GM21723 (cell line): ENCODE results near the gene TMA16.
"Not testable (repeated sequence)": the region's sequence is repeated elsewhere in the genome, so short reads cannot be mapped to it uniquely, and the experiment has no call there.

Experiments
- ATAC-seq: cut with Tn5 transposase; IDR thresholded peaks from one replicate; pipeline ENCODE4 v1.9.1; 2021; ENCODE audit warnings: mild to moderate bottlenecking, moderate library complexity; ENCODE audit not compliant: unreplicated experiment

Gene TMA16

GRCh38 chr4:163494360-163495241, at the start of gene TMA16:
TMA16 (plus strand) TSS chr4:163494690; CDS start chr4:163494802, 112 bp downstream.
- ATAC-seq = peak; percentile 77

DNA sequence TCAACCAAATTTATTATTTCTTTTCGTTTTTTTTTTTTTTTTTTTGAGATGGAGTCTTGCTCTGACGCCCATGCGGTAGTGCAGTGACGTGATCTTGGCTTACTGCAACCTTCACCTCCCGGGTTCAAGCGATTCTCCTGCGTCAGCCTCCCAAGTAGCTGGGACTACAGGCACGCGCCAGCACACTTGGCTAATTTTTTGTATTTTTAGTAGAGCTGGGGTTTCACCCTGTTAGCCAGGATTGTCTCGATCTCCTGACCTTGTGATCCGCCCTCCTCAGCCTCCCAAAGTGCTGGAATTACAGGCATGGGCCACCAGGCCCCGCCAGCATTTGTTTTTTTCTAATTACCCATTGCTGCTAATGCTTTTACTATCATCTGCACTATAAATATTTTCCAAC, 47.5 kb upstream of the TMA16 start:
- ATAC-seq = not testable (repeated sequence)

DNA sequence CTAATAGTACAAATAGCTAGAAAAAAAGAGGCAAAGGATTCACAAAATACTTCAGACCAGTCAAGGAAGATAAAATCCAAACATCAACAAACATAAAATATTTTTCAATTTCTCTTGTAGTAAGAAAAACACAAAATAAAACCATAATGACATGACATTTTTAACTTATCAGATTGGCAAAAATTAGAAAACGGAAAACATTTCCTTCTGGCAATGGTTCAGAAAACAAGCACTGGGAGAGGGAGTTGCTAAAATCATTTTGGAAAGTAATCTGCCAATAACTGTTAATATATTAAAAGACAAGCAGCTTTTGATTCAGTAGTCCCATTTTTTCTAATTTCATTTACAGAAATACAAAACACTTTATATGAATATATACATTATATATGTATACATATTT, 47.0 kb upstream of the TMA16 start:
- ATAC-seq = no peak

- no peak for ATAC-seq
Observed at GRCh38 chr4:163448540-163449203, 45.8 kb upstream of the TMA16 start.

GRCh38 chr4:163462556-163462955, 31.9 kb upstream of the TMA16 start:
- no peak for ATAC-seq

GRCh38 chr4:163467082-163467770, 27.3 kb upstream of the TMA16 start:
- no peak for ATAC-seq

DNA sequence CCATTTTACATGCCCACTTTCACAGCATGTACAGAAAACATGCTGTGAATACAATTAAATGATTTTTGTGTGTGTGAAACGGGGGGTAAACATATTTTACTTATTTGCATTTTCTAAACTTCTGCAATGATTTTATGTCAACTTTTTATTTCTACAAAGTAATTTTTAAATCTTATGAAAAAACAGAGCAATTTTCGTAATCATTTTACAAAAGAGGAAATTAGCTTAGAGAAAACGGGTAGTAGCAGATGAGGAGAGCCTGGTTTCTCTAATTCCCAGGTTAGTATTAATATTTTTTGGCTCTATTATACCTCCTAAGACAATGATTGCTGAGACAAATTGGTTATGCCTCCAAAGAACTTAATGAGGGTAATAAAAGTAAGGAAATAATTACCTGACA, 24.1 kb upstream of the TMA16 start:
- ATAC-seq = no peak

GRCh38 chr4:163473130-163473529, 21.4 kb upstream of the TMA16 start:
- ATAC-seq = no peak

DNA sequence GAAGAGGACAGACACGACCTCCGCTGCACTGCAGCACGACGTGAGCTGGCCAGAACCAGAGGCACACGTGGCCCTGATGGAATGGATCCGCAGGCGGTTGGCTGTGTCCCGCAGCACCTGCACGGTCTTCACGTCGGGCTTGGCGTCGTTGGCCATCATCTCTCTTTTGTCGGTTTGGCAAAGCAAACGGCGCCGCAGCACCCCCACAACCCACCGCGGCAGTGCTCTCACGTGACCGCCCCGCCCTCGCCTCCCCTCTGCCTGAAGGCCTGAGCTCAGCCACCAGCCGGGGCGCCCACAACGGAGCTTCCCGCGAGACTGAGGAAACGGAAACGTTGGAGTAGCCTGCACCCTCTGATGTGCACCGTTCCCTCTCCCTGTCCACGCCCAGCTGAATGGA, 20.9 kb upstream of the TMA16 start, which contains the start of gene TKTL2:
TKTL2 (minus strand) TSS at position 179 of the 400 bp plus-strand sequence; CDS start at position 159, 20 bp downstream.
- ATAC-seq = no peak

DNA sequence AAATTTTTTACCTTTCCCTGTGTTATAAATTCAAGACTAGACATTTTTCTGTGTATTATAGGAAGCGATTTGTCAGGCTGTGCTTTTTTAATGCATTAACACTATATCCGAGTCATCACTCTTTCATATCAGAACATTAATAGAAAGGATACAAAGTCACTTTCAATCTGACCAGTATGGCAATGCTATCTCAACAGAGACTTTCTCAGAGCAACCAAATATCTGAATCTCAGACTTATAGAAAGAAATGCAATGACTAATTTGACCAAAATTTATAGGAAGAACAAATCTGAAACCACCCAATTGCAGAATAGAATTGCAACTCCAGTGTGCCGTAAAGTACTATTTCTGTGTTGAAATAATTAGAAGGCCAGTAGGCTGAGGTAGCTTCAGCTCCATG, 20.5 kb upstream of the TMA16 start:
- no peak for ATAC-seq

DNA sequence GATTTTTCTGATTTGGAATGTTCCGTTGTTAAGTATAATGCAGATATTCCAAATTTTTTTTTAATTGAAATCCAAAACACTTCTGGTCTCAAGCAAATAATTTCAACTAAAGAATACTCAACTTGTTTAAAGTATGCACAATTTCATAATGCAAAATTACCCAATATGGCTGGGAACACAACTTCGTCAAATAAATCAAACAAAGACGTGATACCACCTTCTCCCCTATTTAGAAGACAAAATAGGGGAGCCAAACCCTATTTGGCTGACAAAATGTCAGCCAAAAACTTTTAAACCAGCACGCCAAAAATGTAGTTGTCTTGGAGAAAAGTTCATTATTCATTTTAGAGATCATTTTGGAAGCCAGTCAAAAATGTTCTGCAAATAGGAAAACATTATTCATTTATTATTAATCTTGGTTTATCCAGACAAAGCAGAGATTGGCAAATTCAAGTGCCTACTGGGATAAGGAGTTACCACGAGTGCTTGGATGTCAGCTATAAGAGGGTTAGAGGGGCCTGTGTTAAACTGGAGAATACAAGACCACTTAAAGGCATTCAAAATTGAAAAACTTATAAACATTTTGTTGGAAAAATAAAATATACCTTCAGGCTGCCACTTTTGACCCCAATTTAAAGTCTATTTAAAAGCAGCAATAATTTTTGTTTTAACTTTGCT, 17.6 kb upstream of the TMA16 start:
- ATAC-seq = no peak

GRCh38 chr4:163482190-163482589, 12.3 kb upstream of the TMA16 start:
- ATAC-seq = peak; percentile 82

- ATAC-seq = no peak
Observed at GRCh38 chr4:163484906-163485305, 9.6 kb upstream of the TMA16 start.

- no peak for ATAC-seq
Observed at GRCh38 chr4:163485589-163485988, 8.9 kb upstream of the TMA16 start.

- ATAC-seq = no peak
Observed at GRCh38 chr4:163486321-163486720, 8.2 kb upstream of the TMA16 start.

DNA sequence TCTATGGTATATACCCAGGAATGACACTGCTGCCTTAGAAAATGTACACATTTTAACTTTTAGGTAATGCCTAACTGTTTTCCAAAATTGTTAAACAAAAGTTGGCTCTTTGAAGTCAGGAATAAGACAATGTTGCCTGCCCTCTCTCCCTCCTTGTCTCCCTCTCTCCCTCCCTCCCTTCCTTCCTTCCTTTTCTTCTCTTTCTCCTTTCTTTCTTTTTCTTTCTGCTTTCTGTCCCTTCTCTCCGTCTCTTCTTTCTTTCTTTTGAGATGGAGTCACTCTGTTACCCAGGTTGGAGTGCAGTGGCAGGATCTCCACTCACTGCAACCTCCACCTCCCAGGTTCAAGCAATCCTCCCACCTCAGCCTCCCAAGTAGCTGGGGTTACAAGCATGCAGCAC, 4.6 kb upstream of the TMA16 start:
- no peak for ATAC-seq

- ATAC-seq = no peak
Observed at GRCh38 chr4:163492951-163493504, 1.5 kb upstream of the TMA16 start.

DNA sequence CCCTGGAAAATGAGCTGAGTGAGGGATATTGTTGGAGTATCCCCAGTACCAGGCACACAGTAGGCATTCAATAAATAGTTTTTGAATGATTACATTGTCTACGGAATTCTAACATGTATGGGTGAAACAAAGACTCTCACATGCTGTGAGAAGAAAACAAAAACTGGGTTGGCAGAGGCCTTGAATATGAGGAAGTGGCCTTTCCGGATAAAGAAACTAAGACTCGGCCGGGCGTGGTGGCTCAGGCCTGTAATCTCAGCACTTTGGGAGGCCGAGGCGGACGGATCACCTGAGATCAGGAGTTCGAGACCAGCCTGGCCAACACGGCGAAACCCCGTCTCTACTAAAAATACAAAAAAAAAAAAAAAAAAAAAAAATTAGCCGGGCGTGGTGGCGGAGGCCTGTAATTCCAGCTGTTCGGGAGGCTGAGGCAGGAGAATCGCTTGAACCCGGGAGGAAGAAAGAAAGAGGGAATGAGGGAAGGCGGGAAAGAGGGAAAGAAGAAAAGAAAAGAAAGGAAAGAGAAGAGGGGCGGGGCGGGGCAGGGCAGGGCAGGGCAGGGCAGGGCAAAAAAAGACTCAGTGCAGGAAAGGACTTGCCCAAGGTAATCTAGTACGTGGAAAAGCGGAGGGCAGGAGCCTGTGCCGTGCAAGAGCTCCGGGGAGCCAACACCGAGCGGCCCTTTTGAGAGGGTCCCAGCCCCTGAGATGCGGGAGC, 689 bp upstream of the TMA16 start:
- ATAC-seq = peak; percentile 27

GRCh38 chr4:163495900-163496299, 1.4 kb downstream of the TMA16 start:
- peak; percentile 23 for ATAC-seq

DNA sequence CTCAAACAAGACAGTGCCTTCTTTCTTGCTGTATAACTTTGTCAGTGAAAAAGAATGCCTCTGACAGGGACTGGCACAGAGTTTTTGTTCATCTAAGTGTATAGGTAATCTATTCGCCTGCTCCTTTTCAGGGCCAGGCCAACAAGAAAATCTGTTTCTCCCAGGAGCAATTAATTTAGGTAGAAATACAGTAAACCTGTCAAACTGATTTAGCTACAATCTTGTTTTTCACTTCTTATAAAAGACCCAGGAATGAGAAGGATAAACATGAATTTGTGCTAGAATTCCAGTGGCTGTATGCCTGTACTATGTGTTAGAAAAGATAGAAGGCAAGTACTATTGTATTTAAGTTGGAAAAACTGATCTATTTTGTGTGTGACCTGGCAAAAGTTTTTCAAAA, 6.1 kb downstream of the TMA16 start:
- no peak for ATAC-seq
